ENCODE data around the gene AQP1.

Gene AQP1

DNA sequence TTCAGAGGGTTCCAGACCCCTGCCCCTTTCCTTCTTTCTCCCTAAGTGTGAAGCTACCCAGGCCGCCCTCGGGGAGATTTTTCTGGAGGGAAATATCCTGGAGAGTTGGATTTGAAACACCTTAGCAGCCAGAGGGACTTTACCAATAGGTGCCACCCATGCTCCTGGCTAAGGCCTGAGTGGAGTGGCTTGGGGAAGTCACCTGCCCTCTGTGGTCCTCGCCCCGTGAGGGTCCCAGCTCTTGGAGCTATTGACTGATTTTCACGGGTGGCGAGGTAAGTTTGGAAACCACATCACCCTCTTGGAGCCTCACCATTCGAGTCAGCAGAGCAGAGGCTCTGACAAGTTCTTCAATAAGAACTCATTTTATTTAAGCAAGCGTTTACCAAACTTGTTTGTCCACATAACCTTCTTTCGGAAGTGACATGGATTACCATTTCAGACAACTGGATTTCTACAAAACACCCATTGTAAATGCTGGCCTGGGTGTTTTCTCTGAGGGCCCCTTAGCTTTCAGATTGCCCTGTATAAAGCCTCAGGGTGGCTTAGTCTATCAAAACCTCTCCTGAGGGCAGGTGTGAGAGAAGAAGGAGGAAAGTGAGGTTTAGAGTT is 20.4 kb downstream of the AQP1 start:
- TF ChIP-seq CTCF (IDR thresholded peaks at IDR 0.05; ENCODE audit: low read depth, low read length): no peak
- no peak for DNase-seq (ENCODE audit: low read depth in 2 of 2)
- H3K4me3 ChIP-seq (replicated peaks in 1 of 2; ENCODE audit: low read depth in 2 of 2, low read length in 2 of 2): no peak overlapping the region

- DNase-seq (ENCODE audit: low read depth in 2 of 2): no peak
- no peak for TF ChIP-seq CTCF (IDR thresholded peaks at IDR 0.05; ENCODE audit: low read depth, low read length)
- H3K4me3 ChIP-seq (replicated peaks in 1 of 2; ENCODE audit: low read depth in 2 of 2, low read length in 2 of 2): no peak overlapping the region
Observed at GRCh38 chr7:30932562-30932961, 20.9 kb downstream of the AQP1 start.

GRCh38 chr7:30933124-30933974 is 21.7 kb downstream of the AQP1 start:
- no peak overlapping the region for H3K4me3 ChIP-seq (replicated peaks in 1 of 2; ENCODE audit: low read depth in 2 of 2, low read length in 2 of 2)
- no peak for TF ChIP-seq CTCF (IDR thresholded peaks at IDR 0.05; ENCODE audit: low read depth, low read length)
- DNase-seq (ENCODE audit: low read depth in 2 of 2): no peak

DNA sequence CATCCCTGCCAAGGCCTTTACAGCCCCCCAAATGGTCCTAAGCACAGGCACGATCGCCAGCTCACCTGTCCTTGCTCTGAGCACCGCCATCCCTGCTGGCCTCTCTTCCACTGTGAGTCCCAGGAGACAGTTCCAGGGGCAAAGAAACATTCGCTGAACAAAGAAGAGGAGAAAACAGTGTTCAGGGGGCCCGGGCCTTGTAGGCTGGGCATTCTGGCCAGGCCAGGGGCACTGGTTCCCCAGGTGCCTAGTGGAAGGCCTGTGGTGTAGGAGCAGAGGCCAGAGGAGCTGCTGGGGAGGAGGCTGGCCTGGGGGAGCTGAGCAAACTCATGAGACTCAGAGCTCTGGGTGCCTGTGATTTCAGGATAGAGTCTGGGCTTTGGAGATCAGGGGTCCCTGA is 22.6 kb downstream of the AQP1 start:
- DNase-seq (ENCODE audit: low read depth in 2 of 2): no peak
- H3K4me3 ChIP-seq (replicated peaks in 1 of 2; ENCODE audit: low read depth in 2 of 2, low read length in 2 of 2): no peak overlapping the region
- no peak for TF ChIP-seq CTCF (IDR thresholded peaks at IDR 0.05; ENCODE audit: low read depth, low read length)

GRCh38 chr7:30934732-30935568 is 23.3 kb downstream of the AQP1 start:
- TF ChIP-seq CTCF (IDR thresholded peaks at IDR 0.05; ENCODE audit: low read depth, low read length): no peak
- H3K4me3 ChIP-seq (replicated peaks in 1 of 2; ENCODE audit: low read depth in 2 of 2, low read length in 2 of 2): no peak overlapping the region
- DNase-seq (ENCODE audit: low read depth in 2 of 2): no peak

- no peak for TF ChIP-seq CTCF (IDR thresholded peaks at IDR 0.05; ENCODE audit: low read depth, low read length)
- no peak overlapping the region for H3K4me3 ChIP-seq (replicated peaks in 1 of 2; ENCODE audit: low read depth in 2 of 2, low read length in 2 of 2)
- DNase-seq (ENCODE audit: low read depth in 2 of 2): no peak
Observed at GRCh38 chr7:30935569-30935877, 23.9 kb downstream of the AQP1 start.

Data from cardiac fibroblast (primary cell).